ENCODE results near the gene RAMP3. TPM values are rescaled to one million over a fixed set of nuclear protein-coding genes. Genes with fewer than 3 reads are reported as not detected.

RAMP3 gene
- total and polyA plus RNA-seq, 10 of the 15 experiments (the other 5 are each of a cell fraction or from before 2014, with no cell fraction given): not detected

GRCh38 chr7:45157286-45157652 is 322 bp upstream of the RAMP3 start:
- ChIA-PET RAD21 (ENCODE audit: unreplicated experiment) (interaction anchor here (1.7 kb wide), 1 partner anchor 102 kb away, joined by 5 read pairs; no protein-coding TSS in a partner anchor), SMC1A (ENCODE audit: uncharacterized antibody, unreplicated experiment) (no interaction called here), CTCF (interaction anchor here (1.0 to 8.9 kb wide), 2 partner anchors 102 to 109 kb away, joined by 3 to 58 read pairs; no protein-coding TSS in a partner anchor), POLR2A (no interaction called here)
- Histone ChIP-seq H2AFZ (ENCODE audit: control insufficient read depth, low read depth, low read length) (no peak overlapping the region), H3K9ac (ENCODE audit: control insufficient read depth, insufficient read depth, low read length) (no peak overlapping the region), H3K4me1 (ENCODE audit: control insufficient read depth, insufficient read depth, low read length) (peaks cover 7% of the 10 kb centered on the region), H3K27me3 (replicated peaks in 1 of 2; ENCODE audit: control insufficient read depth in 2 of 2, insufficient read depth in 2 of 2, low read length in 1 of 2) (peaks cover 3 to 5% of the 10 kb centered on the region in 2 experiments; a peak in 2 of 4 replicates), H3K9me3 (replicated peaks; ENCODE audit: control insufficient read depth, insufficient read depth, low read length) (no peaks in the 10 kb centered on the region), H3K36me3 (ENCODE audit: control insufficient read depth in 2 of 2, insufficient read depth in 2 of 2, low read length in 1 of 2) (no peaks in the 10 kb centered on the region), H3K4me3 (no peak overlapping the region), H4K20me1 (ENCODE audit: control insufficient read depth, insufficient read depth) (no peaks in the 10 kb centered on the region), H3K79me2 (ENCODE audit: control insufficient read depth, insufficient read depth, low read length) (no peaks in the 10 kb centered on the region), H3K4me2 (ENCODE audit: control insufficient read depth, insufficient read depth) (no peak overlapping the region), H3K27ac (ENCODE audit: control insufficient read depth, insufficient read depth) (no peak overlapping the region)
- TF ChIP-seq MEF2B (IDR thresholded peaks at IDR 0.05; ENCODE audit: partially characterized antibody, poor library complexity, severe bottlenecking) (no peak), HDGF (IDR thresholded peaks at IDR 0.05) (no peak), ATF2 (IDR thresholded peaks at IDR 0.05; ENCODE audit: low read length) (no peak), NFYA (IDR thresholded peaks at IDR 0.05; ENCODE audit: borderline replicate concordance, low read depth, low read length) (no peak), SP1 (IDR thresholded peaks at IDR 0.05; ENCODE audit: low read depth, low read length) (no peak), TCF3 (IDR thresholded peaks at IDR 0.05; ENCODE audit: borderline replicate concordance, insufficient read depth, low read depth, low read length) (no peak), ZBTB11 (CRISPR knock-in tag; IDR thresholded peaks at IDR 0.05) (no peak), ELK1 (IDR thresholded peaks at IDR 0.05; ENCODE audit: low read depth, low read length) (no peak), PML (IDR thresholded peaks at IDR 0.05; ENCODE audit: low read length) (no peak), FOS (IDR thresholded peaks at IDR 0.05; ENCODE audit: borderline replicate concordance, extremely low read depth, insufficient read length) (no peak), NBN (IDR thresholded peaks at IDR 0.05) (no peak), SREBF2 (IDR thresholded peaks at IDR 0.05; ENCODE audit: low read length) (no peak), NFIC (IDR thresholded peaks at IDR 0.05; ENCODE audit: low read depth, low read length) (no peak), POLR2AphosphoS5 (IDR thresholded peaks at IDR 0.05; ENCODE audit: low read length) (no peak), KLF5 (IDR thresholded peaks at IDR 0.05; ENCODE audit: partially characterized antibody) (no peak), HDAC6 (IDR thresholded peaks at IDR 0.05; ENCODE audit: unreplicated experiment) (no peak), STAT3 (IDR thresholded peaks at IDR 0.05; ENCODE audit: low read depth, low read length) (no peak), TCF7 (IDR thresholded peaks at IDR 0.05; ENCODE audit: borderline replicate concordance) (no peak)
- in situ Hi-C loops (cut with MboI): loop anchor here (25.0 kb wide), 1 partner anchor 705 kb away; the partner anchor contains the start of gene CCDC201
- 9% methylated on average over 9 of the region's 14 CpGs for WGBS (ENCODE audit: insufficient coverage, insufficient replicate concordance, low lambda C conversion rate, missing lambda C conversion rate)
- ATAC-seq (no peak), FAIRE-seq (no peak), DNase-seq (ENCODE audit: low read depth, low spot score) (no peak)
- BruUV-seq (replicated peaks): no TSS peak
- intact Hi-C loops (cut with micrococcal nuclease; ENCODE audit: unreplicated experiment): no loop called here

All from GM12878 (cell line).